ENCODE results near the gene TEAD4.
"Not testable (repeated sequence)": the region's sequence is repeated elsewhere in the genome, so short reads cannot be mapped to it uniquely, and the experiment has no call there.

Gene TEAD4

DNA sequence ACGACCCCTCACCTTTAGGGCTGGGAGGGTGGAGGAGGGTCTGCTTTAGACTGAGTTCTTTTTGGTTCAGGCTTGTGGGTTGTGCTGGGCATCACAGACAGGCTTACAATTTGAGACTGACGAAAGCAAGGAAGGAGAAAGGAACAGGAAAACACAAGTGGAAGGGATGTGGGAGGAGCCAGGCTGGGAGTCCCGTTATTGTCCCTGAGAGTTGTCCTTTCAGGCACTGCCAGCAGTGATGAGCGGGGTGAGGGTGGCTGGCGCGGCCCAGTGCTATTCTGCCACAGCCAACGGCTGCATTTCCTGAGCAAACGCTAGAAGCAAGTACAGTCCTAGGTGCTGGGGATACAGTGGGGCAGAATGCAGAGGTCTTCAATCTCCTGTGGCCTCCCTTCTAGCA, 88.8 kb downstream of the TEAD4 start:
- no peak for DNase-seq (ENCODE audit: low spot score in 2 of 2)
- H3K36me3 Mint-ChIP-seq = no peaks in the 10 kb centered on the region
- peaks cover 21% of the 10 kb centered on the region for H3K27me3 Mint-ChIP-seq
- H3K9me3 Mint-ChIP-seq = no peaks in the 10 kb centered on the region
- no peak overlapping the region for H3K27ac Mint-ChIP-seq
- H3K4me1 Mint-ChIP-seq = peaks cover 21% of the 10 kb centered on the region
- H3K4me3 Mint-ChIP-seq = no peak overlapping the region
- ATAC-seq (ENCODE audit: low read depth) = no peak

GRCh38 chr12:3048540-3048939, 89.3 kb downstream of the TEAD4 start:
- H3K4me3 Mint-ChIP-seq = no peak overlapping the region
- no peaks in the 10 kb centered on the region for H3K36me3 Mint-ChIP-seq
- no peak overlapping the region for H3K27ac Mint-ChIP-seq
- no peaks in the 10 kb centered on the region for H3K9me3 Mint-ChIP-seq
- peaks cover 17% of the 10 kb centered on the region for H3K4me1 Mint-ChIP-seq
- peaks cover 15% of the 10 kb centered on the region for H3K27me3 Mint-ChIP-seq
- ATAC-seq (ENCODE audit: low read depth) (no peak), DNase-seq (ENCODE audit: low spot score in 2 of 2) (no peak)

- Mint-ChIP-seq H3K27me3 (peaks cover 11% of the 10 kb centered on the region), H3K36me3 (no peaks in the 10 kb centered on the region), H3K27ac (no peak overlapping the region), H3K4me3 (peak overlapping the region; percentile 25), H3K4me1 (peaks cover 17% of the 10 kb centered on the region), H3K9me3 (no peaks in the 10 kb centered on the region)
- ATAC-seq (ENCODE audit: low read depth) = no peak
- no peak for DNase-seq (ENCODE audit: low spot score in 2 of 2)
These were observed 90.0 kb downstream of the TEAD4 start for GRCh38 chr12:3049176-3049575.

DNA sequence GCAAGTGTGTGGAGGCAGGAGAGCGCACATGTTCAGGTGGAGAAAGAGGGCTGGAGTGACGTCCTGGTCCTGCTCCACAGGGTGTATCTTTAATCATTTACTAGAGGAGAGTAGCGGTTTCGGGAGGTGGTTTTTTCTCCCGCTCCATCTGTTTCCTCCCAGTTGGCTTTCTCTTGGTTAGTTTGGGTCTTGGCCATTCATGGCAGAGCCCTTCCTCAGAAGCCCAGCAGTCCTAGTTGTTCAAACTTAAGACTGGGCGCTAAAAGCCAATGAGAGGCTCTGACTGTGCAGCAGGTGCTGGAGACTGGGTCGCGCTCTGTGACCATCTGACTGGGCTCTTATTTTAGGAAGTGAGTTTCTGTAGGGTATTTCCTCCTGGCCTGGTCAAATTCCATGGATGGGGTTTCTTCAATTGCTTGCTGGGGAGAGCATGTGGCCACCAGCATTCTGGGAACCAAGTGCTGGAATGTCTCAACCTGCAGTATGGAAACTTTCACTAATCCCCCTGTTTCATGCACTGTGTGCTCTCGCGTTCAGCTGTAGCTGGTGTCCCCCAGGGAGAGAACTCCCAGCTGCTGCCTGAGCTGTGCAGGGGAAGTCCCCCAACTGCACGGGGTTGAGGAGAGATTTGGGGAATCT, 90.5 kb downstream of the TEAD4 start:
- Mint-ChIP-seq H3K27ac (no peak overlapping the region), H3K27me3 (peaks cover 7% of the 10 kb centered on the region), H3K9me3 (no peaks in the 10 kb centered on the region), H3K36me3 (no peaks in the 10 kb centered on the region), H3K4me1 (peaks cover 17% of the 10 kb centered on the region), H3K4me3 (peak overlapping the region; percentile 44)
- peak; percentile 85 for ATAC-seq (ENCODE audit: low read depth)
- DNase-seq (ENCODE audit: low spot score in 2 of 2) = no peak

DNA sequence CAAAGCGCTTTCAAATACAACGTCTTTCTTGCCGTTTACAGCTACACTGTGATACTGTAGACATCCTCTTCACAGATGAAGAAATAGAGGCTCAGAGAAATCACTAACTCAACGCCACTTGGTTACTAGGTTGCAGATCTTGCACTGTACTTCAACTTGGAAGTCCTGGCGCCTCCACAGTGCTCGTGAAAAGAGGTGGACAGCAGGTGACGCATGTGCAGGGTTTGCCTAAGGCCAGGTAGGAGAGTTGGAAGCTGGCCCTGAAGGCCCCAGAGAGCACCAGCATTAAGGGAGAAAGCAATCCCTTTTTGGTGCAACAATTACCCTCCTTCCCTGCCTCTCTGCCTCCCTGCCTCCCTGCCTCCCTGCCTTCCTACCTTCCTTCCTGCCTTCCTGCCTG, 95.2 kb downstream of the TEAD4 start:
- DNase-seq (ENCODE audit: low spot score in 2 of 2) (no peak), ATAC-seq (ENCODE audit: low read depth) (no peak)
- H3K36me3 Mint-ChIP-seq = no peaks in the 10 kb centered on the region
- peaks cover 14% of the 10 kb centered on the region for H3K4me1 Mint-ChIP-seq
- no peak overlapping the region for H3K4me3 Mint-ChIP-seq
- no peaks in the 10 kb centered on the region for H3K9me3 Mint-ChIP-seq
- H3K27me3 Mint-ChIP-seq = peaks cover 7% of the 10 kb centered on the region
- no peak overlapping the region for H3K27ac Mint-ChIP-seq

- Mint-ChIP-seq H3K4me1 (peaks cover 7% of the 10 kb centered on the region), H3K4me3 (no peak overlapping the region)
These were observed 96.0 kb downstream of the TEAD4 start for GRCh38 chr12:3055026-3055703.

DNA sequence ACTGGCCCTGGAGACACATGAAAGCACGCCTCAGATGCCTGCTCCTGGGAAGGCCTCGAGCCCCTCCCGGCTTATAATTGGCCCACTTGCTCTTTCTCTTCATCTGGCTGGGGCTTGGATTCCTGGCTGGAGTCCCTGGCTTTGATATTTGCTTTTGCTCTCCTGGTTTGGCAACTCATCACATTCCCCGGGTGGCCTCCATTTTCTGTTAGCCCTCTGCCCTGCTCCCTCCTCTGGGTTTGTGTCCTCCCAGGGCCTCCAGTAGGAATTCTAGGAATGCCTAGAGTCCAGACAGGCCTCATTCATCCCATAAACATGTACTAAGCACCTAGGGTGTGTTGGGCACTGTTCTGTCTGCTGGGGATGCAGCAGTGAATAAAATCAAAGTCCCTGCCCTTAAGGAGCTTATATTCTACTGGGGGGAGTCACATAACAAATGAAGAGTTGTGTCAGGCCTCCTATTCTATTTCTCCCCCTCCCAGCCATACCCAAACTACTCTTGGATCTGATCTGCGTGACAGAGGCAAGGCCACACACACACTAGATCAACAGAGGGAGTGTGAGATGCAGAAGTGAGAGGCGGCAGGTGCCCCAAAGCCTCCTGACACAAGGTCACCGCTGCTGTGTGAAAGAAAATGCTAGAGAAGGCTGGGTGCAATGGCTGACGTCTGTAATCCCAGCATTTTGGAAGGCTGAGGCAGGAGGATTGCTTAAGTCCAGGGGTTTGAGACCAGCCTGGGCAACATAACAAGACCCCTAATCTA, 96.7 kb downstream of the TEAD4 start:
- no peaks in the 10 kb centered on the region for H3K36me3 Mint-ChIP-seq
- H3K27me3 Mint-ChIP-seq = peaks cover 10% of the 10 kb centered on the region
- ATAC-seq (ENCODE audit: low read depth) = no peak
- peaks cover 4% of the 10 kb centered on the region for H3K4me1 Mint-ChIP-seq
- H3K27ac Mint-ChIP-seq = no peak overlapping the region
- no peak overlapping the region for H3K4me3 Mint-ChIP-seq
- H3K9me3 Mint-ChIP-seq = no peaks in the 10 kb centered on the region
- DNase-seq (ENCODE audit: low spot score in 2 of 2) = no peak

More at GRCh38 chr12:3055026-3055703, 96.0 kb downstream of the TEAD4 start:
- ATAC-seq (ENCODE audit: low read depth) (no peak), DNase-seq (ENCODE audit: low spot score in 2 of 2) (no peak)
- Mint-ChIP-seq H3K9me3 (no peaks in the 10 kb centered on the region), H3K27me3 (peaks cover 7% of the 10 kb centered on the region), H3K27ac (no peak overlapping the region), H3K36me3 (no peaks in the 10 kb centered on the region)

DNA sequence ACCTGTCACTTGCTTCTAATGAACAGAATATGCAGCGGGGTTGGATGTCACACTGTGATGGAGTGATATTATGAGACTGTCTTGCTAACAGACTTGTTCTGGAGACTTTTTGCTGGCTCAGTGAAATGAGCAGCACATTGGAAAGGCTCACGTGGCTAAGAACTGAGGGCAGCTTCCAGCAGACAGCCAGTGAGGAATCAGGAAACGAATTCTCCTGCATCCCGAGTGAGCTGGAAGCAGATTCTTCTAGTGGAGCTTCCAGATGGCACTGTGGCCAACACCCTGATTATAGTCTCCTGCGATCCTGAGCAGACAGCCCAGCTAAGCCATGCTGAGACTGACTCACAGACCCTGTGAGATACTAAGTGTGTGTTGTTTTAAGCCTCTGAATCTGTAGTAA, 101.9 kb downstream of the TEAD4 start:
- DNase-seq (ENCODE audit: low spot score in 2 of 2) = no peak
- Mint-ChIP-seq H3K27ac (no peak overlapping the region), H3K9me3 (peaks cover 6% of the 10 kb centered on the region), H3K36me3 (peaks cover 3% of the 10 kb centered on the region), H3K4me3 (no peak overlapping the region), H3K4me1 (no peaks in the 10 kb centered on the region), H3K27me3 (peaks cover 18% of the 10 kb centered on the region)
- ATAC-seq (ENCODE audit: low read depth) = no peak

DNA sequence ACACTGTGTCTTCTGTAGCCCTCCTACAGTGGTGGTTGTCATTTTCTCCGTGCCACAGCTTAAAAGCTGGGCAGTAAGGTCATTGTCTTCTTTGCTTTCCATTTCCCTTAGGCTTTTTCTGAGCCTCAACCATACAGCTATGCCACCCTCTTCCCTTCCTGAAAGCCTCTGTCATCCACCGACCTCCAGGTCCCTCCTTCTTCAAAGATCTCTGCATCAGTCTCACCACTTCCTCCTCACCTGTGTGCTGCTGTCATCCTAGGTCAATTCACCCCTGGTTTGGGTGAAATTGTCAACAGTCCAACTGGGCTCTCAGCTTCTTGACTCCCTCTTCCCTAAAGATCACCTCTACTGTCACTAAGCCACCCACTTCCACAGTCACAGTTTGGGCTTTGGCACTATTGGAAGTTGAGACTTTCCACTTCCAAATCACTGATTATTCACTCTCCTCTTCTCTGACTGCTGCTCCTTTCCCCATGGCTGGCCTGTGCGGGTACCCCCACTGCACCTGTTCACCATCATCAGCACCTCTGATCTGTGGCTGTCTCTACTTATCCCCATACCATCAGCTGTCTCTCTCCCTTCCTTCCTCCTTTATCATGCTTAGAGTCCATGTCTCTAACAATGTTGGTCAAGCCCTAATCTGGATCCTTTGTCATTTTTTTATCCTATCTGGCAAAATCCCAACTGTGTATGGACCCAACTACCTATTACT, 102.5 kb downstream of the TEAD4 start:
- H3K27ac Mint-ChIP-seq = no peak overlapping the region
- no peaks in the 10 kb centered on the region for H3K4me1 Mint-ChIP-seq
- H3K27me3 Mint-ChIP-seq = peaks cover 20% of the 10 kb centered on the region
- peaks cover 7% of the 10 kb centered on the region for H3K9me3 Mint-ChIP-seq
- peaks cover 3% of the 10 kb centered on the region for H3K36me3 Mint-ChIP-seq
- ATAC-seq (ENCODE audit: low read depth) (no peak), DNase-seq (ENCODE audit: low spot score in 2 of 2) (no peak)
- H3K4me3 Mint-ChIP-seq = no peak overlapping the region

GRCh38 chr12:3065300-3065699, 106.1 kb downstream of the TEAD4 start:
- Mint-ChIP-seq H3K27ac (no peak overlapping the region), H3K27me3 (peaks cover 30% of the 10 kb centered on the region)

GRCh38 chr12:3065846-3066245, 106.6 kb downstream of the TEAD4 start:
- not testable (repeated sequence) for H3K4me3 Mint-ChIP-seq; ATAC-seq (ENCODE audit: low read depth); DNase-seq (ENCODE audit: low spot score in 2 of 2); H3K4me1 Mint-ChIP-seq; H3K36me3 Mint-ChIP-seq; H3K27ac Mint-ChIP-seq; H3K9me3 Mint-ChIP-seq
- peaks cover 27% of the 10 kb centered on the region for H3K27me3 Mint-ChIP-seq

More at GRCh38 chr12:3065300-3065699, 106.1 kb downstream of the TEAD4 start:
- H3K4me1 Mint-ChIP-seq = no peaks in the 10 kb centered on the region
- no peak overlapping the region for H3K4me3 Mint-ChIP-seq
- H3K9me3 Mint-ChIP-seq = peaks cover 7% of the 10 kb centered on the region
- DNase-seq (ENCODE audit: low spot score in 2 of 2) = no peak
- peaks cover 3% of the 10 kb centered on the region for H3K36me3 Mint-ChIP-seq
- ATAC-seq (ENCODE audit: low read depth) = no peak

DNA sequence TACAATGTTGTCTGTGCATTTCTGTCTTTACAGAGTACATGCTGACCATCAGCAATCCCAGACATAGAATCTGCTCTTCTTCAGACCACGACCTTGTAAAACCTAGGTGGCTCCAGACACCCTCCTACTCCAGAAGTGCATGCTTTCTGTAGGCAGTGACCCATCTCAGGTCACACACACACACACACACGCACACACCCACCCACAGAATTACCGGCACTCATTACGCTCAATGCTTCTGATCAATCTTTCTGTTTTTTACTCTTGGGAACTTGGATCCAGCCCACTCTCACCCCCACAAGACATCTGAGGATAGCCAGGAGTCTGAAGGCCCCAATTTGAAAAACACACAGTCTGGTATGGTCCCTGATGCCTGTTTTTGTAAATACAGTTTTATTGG, 110.5 kb downstream of the TEAD4 start:
- H3K36me3 Mint-ChIP-seq = no peaks in the 10 kb centered on the region
- H3K4me3 Mint-ChIP-seq = no peak overlapping the region
- peaks cover 3% of the 10 kb centered on the region for H3K4me1 Mint-ChIP-seq
- peaks cover 1% of the 10 kb centered on the region for H3K9me3 Mint-ChIP-seq
- peaks cover 14% of the 10 kb centered on the region for H3K27me3 Mint-ChIP-seq
- ATAC-seq (ENCODE audit: low read depth) (no peak), DNase-seq (ENCODE audit: low spot score in 2 of 2) (no peak)
- H3K27ac Mint-ChIP-seq = no peak overlapping the region

- H3K4me3 Mint-ChIP-seq = no peak overlapping the region
- H3K27me3 Mint-ChIP-seq = peaks cover 14% of the 10 kb centered on the region
- no peaks in the 10 kb centered on the region for H3K36me3 Mint-ChIP-seq
These were observed 111.9 kb downstream of the TEAD4 start for GRCh38 chr12:3071107-3071506.

GRCh38 chr12:3071710-3072109, 112.5 kb downstream of the TEAD4 start:
- DNase-seq (ENCODE audit: low spot score in 2 of 2) = no peak
- no peak for ATAC-seq (ENCODE audit: low read depth)
- H3K4me1 Mint-ChIP-seq = peaks cover 3% of the 10 kb centered on the region
- H3K9me3 Mint-ChIP-seq = no peaks in the 10 kb centered on the region
- H3K27me3 Mint-ChIP-seq = peaks cover 12% of the 10 kb centered on the region
- no peak overlapping the region for H3K27ac Mint-ChIP-seq
- no peak overlapping the region for H3K4me3 Mint-ChIP-seq
- H3K36me3 Mint-ChIP-seq = no peaks in the 10 kb centered on the region

More at GRCh38 chr12:3071107-3071506, 111.9 kb downstream of the TEAD4 start:
- H3K9me3 Mint-ChIP-seq = peaks cover 1% of the 10 kb centered on the region
- no peak overlapping the region for H3K27ac Mint-ChIP-seq
- ATAC-seq (ENCODE audit: low read depth) (no peak), DNase-seq (ENCODE audit: low spot score in 2 of 2) (no peak)
- H3K4me1 Mint-ChIP-seq = peaks cover 3% of the 10 kb centered on the region

Measured in memory B cell (primary cell).